ENCODE data around the gene CCND1.

GRCh38 chr11:69662806-69663205 lies 21.9 kb downstream of the CCND1 start:
- no peak for TF ChIP-seq CTCF (IDR thresholded peaks at IDR 0.05; ENCODE audit: control extremely low read depth in 1 of 3, insufficient read depth in 1 of 3, low read depth in 1 of 3, low read length in 3 of 3)
- TF ChIP-seq RBBP5 (IDR thresholded peaks at IDR 0.05; ENCODE audit: borderline replicate concordance, low read depth, low read length), result no peak
- TF ChIP-seq BCL11A (IDR thresholded peaks at IDR 0.05; ENCODE audit: low read depth in 2 of 2, low read length in 2 of 2), result no peak
- TF ChIP-seq RAD21 (IDR thresholded peaks at IDR 0.05 in 1 of 2, conservative IDR thresholded peaks at IDR 0.05 in 1 of 2; ENCODE audit: low read depth in 2 of 2, low read length in 2 of 2), result no peak
- TF ChIP-seq SRF (IDR thresholded peaks at IDR 0.05; ENCODE audit: low read depth, low read length), result no peak
- TF ChIP-seq SP1 (IDR thresholded peaks at IDR 0.05; ENCODE audit: low read depth, low read length), result no peak
- no peak for TF ChIP-seq POLR2A (IDR thresholded peaks at IDR 0.05; ENCODE audit: control extremely low read depth in 1 of 2, low read depth in 2 of 2, low read length in 2 of 2)

Measured in H1 (cell line).